GM12801 (cell line): Measurements from ENCODE around the gene RTN4RL2.

Source experiments
- CTCF ChIP-seq: IDR thresholded peaks from one replicate; pipeline ENCODE4 v1.5.1; 2011; ENCODE audit warnings: control low read depth; ENCODE audit not compliant: insufficient read length; ENCODE audit errors: extremely low read depth

RTN4RL2 gene

GRCh38 chr11:57467508-57468157 is 7.3 kb downstream of the RTN4RL2 start:
- TF ChIP-seq CTCF = no peak

GRCh38 chr11:57468276-57468675 is 7.9 kb downstream of the RTN4RL2 start:
- TF ChIP-seq CTCF = no peak

GRCh38 chr11:57469268-57469667 is 8.9 kb downstream of the RTN4RL2 start:
- TF ChIP-seq CTCF = no peak

- TF ChIP-seq CTCF = no peak
Measured at GRCh38 chr11:57471496-57471895, 11.2 kb downstream of the RTN4RL2 start.

- no peak for TF ChIP-seq CTCF
Measured at GRCh38 chr11:57473285-57473841, 13.0 kb downstream of the RTN4RL2 start.

GRCh38 chr11:57474017-57474802 is 13.9 kb downstream of the RTN4RL2 start:
- TF ChIP-seq CTCF = no peak

- TF ChIP-seq CTCF = no peak
Measured at GRCh38 chr11:57474803-57475115, 14.4 kb downstream of the RTN4RL2 start.
